Measurements from ENCODE around the gene AHCYL2.

Gene AHCYL2

DNA sequence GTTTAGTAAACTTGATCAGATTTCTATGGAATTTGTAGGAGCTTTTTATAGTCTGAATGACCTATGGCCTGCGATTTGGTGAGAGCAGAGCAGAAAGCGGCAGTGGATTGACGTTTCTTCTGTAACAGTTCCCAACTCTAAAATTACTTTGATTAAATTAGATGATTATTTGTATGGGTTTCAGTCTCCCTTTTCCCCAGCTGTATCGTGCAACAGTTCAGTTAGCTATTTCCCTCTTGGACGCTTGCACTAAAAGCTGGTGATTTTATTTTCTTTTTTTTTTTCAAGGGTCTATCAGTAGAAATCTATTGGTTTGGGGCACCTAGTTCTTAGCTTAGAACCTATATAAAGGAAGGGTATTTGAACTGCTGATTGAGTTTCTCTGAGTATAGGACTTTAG, 6.8 kb downstream of the AHCYL2 start:
- DNase-seq: no peak
- no peak overlapping the region for H3K27ac ChIP-seq
- H3K27me3 ChIP-seq (replicated peaks): no peaks in the 10 kb centered on the region
- H3K36me3 ChIP-seq (replicated peaks): no peaks in the 10 kb centered on the region
- TF ChIP-seq, protein P1, sequence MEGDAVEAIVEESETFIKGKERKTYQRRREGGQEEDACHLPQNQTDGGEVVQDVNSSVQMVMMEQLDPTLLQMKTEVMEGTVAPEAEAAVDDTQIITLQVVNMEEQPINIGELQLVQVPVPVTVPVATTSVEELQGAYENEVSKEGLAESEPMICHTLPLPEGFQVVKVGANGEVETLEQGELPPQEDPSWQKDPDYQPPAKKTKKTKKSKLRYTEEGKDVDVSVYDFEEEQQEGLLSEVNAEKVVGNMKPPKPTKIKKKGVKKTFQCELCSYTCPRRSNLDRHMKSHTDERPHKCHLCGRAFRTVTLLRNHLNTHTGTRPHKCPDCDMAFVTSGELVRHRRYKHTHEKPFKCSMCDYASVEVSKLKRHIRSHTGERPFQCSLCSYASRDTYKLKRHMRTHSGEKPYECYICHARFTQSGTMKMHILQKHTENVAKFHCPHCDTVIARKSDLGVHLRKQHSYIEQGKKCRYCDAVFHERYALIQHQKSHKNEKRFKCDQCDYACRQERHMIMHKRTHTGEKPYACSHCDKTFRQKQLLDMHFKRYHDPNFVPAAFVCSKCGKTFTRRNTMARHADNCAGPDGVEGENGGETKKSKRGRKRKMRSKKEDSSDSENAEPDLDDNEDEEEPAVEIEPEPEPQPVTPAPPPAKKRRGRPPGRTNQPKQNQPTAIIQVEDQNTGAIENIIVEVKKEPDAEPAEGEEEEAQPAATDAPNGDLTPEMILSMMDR (IDR thresholded peaks at IDR 0.05; ENCODE audit: low read depth, low read length, missing control alignments): no peak
- in situ Hi-C loops (cut with HindIII; ENCODE audit: low pct_ligation_motif_present, low sequenced_read_pairs): no loop called here
- no peak overlapping the region for H3K4me3 ChIP-seq (ENCODE audit: low read depth, low read length)

DNA sequence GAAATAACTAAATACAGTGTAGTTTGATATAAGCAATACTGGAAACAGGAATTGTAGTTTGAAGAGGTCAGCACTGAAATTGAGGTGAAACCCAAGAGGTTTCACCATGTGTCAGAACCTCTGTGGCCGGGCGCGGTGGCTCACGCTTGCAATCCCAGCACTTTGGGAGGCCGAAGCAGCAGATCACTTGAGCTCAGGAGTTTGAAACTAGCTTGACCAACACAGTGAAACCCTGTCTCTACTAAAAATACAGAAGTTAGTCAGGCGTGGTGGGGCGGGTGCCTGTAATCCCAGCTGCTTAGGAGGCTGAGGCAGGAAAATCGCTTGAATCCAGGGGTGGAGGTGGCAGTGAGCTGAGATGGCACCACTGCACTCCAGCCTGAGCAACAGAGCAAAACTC, 13.7 kb downstream of the AHCYL2 start:
- Histone ChIP-seq H3K27ac (no peak overlapping the region), H3K27me3 (replicated peaks) (no peaks in the 10 kb centered on the region), H3K36me3 (replicated peaks) (no peaks in the 10 kb centered on the region), H3K4me3 (ENCODE audit: low read depth, low read length) (no peak overlapping the region)
- TF ChIP-seq, protein P1 (IDR thresholded peaks at IDR 0.05; ENCODE audit: low read depth, low read length, missing control alignments): no peak
- in situ Hi-C loops (cut with HindIII; ENCODE audit: low pct_ligation_motif_present, low sequenced_read_pairs): no loop called here
- DNase-seq: no peak

DNA sequence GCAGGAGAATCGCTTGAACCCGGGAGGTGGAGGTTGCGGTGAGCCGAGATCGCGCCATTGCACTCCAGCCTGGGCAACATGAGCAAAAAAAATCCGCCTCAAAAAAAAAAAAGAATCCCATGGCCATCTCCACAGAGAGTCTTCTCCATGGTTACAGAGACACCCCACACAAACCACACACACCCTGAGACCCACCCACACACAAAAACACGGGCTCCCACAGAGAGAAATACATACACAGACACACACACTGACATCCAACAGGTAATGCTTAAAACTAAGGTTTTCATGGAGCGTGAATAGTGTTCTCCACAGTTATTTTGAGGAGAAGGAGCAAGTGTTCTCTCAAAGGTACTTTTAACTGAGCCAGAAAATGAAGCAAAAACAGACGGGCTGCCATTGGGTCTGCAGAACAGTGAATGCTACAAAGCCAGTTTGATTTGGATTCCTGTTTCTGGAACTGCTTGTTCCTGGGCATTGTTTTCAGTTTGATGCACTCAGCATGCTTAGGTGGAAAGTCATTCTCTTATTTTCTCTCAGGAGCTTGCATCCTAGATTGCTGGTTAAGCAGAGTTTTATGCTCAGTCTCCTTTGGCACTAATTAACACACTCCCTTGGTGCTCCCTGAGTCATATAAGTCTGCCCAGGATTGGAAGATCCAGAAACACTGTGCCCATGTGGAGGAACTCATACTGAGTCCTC, 15.4 kb downstream of the AHCYL2 start:
- no peak for DNase-seq
- TF ChIP-seq, protein P1 (IDR thresholded peaks at IDR 0.05; ENCODE audit: low read depth, low read length, missing control alignments): no peak
- Histone ChIP-seq H3K27me3 (replicated peaks) (no peaks in the 10 kb centered on the region), H3K4me3 (ENCODE audit: low read depth, low read length) (no peak overlapping the region), H3K36me3 (replicated peaks) (no peaks in the 10 kb centered on the region), H3K27ac (no peak overlapping the region)
- in situ Hi-C loops (cut with HindIII; ENCODE audit: low pct_ligation_motif_present, low sequenced_read_pairs): no loop called here

DNA sequence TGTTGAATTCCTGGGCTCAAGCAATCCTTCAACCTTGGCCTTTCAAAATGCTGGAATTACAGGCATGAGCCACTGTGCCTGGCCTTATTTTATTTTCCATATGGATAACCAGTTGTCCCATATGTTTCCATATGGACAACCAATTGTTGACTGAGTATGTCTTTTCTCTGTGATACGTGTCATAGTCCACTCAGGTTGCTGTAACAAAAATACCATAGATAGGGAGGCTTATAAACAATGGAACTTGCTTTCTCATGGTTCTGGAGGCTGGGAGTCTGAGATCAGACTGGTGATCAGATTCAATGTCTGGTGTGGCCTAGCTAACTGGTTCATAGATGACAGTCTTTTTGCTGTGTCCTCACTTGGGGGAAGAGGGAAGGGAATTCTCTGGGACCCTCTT, 19.4 kb downstream of the AHCYL2 start:
- Histone ChIP-seq H3K27ac (no peak overlapping the region), H3K4me3 (ENCODE audit: low read depth, low read length) (no peak overlapping the region), H3K27me3 (replicated peaks) (no peaks in the 10 kb centered on the region), H3K36me3 (replicated peaks) (no peaks in the 10 kb centered on the region)
- in situ Hi-C loops (cut with HindIII; ENCODE audit: low pct_ligation_motif_present, low sequenced_read_pairs): no loop called here
- TF ChIP-seq, protein P1 (IDR thresholded peaks at IDR 0.05; ENCODE audit: low read depth, low read length, missing control alignments): no peak
- DNase-seq: no peak

DNA sequence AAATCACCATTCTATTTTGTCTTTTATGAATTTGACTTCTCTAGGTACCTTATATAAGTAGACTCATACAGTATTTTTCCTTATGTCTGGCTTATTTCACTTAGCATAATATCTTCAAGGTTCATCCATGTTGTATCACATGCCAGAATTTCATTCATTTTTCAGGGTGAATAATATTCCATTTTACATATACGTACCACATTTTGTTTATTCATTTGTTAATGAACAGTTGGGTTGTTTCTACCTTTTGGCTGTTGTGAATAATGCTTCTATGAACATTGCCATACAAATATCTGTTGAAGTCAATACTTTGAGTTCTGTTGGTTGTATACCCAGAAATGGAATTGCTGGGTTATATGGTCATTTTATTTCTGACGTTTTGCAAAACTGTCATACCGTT, 20.7 kb downstream of the AHCYL2 start:
- Histone ChIP-seq H3K27me3 (replicated peaks) (no peaks in the 10 kb centered on the region), H3K4me3 (ENCODE audit: low read depth, low read length) (no peak overlapping the region), H3K27ac (no peak overlapping the region), H3K36me3 (replicated peaks) (no peaks in the 10 kb centered on the region)
- no peak for DNase-seq
- TF ChIP-seq, protein P1 (IDR thresholded peaks at IDR 0.05; ENCODE audit: low read depth, low read length, missing control alignments): no peak
- in situ Hi-C loops (cut with HindIII; ENCODE audit: low pct_ligation_motif_present, low sequenced_read_pairs): no loop called here

DNA sequence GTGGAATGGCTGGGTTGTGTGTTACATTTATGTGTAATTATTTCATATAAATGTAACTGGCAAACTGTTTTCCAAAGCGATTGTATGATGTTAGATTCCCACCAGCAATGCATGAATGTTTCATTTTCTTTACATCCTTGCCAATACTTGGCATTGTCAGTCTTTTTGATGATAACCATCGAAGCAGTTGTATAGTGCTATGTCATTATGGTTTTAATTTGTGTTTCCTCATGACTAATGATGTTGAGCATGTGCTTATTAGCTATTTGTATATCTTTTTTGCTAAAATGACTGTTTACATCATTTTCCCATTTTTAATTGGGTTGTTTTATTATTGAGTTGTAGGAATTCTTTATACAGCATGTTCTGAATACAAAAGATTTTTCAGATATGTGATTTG, 22.3 kb downstream of the AHCYL2 start:
- no peak for DNase-seq
- in situ Hi-C loops (cut with HindIII; ENCODE audit: low pct_ligation_motif_present, low sequenced_read_pairs): no loop called here
- no peaks in the 10 kb centered on the region for H3K36me3 ChIP-seq (replicated peaks)
- no peak overlapping the region for H3K27ac ChIP-seq
- TF ChIP-seq, protein P1 (IDR thresholded peaks at IDR 0.05; ENCODE audit: low read depth, low read length, missing control alignments): no peak
- H3K4me3 ChIP-seq (ENCODE audit: low read depth, low read length): no peak overlapping the region
- no peaks in the 10 kb centered on the region for H3K27me3 ChIP-seq (replicated peaks)

All from brain microvascular endothelial cell (primary cell).